Tongue (tissue), 3 donors: ENCODE data around the gene OSTM1. TPM values are rescaled to one million over a fixed set of nuclear protein-coding genes. Genes with fewer than 3 reads are reported as not detected.
"Not testable (repeated sequence)": the region's sequence is repeated elsewhere in the genome, so short reads cannot be mapped to it uniquely, and the experiment has no call there.

Experiments used
- DNase-seq: peaks from one replicate; pipeline ENCODE4 v3.0.0-alpha.2; 2015
- small RNA-seq: library from RNA; depleted of rRNA; stranded (forward); fragments of <200 nt; gene quantifications from one replicate; pipeline ENCODE3, GENCODE V24; 2014; ENCODE audit warnings: low replicate concordance
- total RNA-seq: library from RNA; depleted of rRNA; stranded (reverse); fragments of >200 nt; gene quantifications from one replicate; pipeline ENCODE4 v1.2.3, GENCODE V29; 2014

OSTM1 gene
- total RNA-seq, 1 donor from 2014 or later: 13.1 TPM

DNA sequence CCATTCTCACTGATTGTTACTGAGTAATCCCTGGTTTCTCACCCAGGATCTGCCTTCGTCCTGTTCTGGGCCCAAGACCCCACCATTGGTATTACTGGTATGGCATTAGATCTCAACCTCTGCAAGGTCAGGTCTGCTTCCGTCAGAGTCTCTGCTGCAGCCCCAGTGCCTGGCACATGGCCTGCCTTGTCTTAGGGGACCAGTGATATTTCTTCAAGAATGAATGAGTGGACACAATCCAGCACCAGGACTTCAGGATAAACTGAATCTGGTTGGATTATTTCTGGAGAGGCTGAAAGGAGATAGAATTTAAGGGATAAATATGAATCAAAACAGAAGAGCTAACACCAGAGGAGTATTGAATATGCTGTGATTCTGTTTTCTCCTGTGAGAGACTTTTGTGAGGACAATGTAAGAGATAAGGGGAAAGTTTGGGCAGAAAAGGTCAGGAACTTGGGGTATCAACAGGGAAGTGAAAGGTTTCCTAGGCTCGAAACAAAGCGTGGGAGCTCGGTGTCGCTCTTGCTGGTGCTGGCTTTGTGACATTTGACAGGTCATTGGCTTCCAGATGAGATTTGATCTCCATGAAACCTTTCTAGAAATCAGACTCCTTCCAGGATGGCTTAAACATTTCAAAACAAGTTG, 53.9 kb downstream of the OSTM1 start:
- DNase-seq: no peak

DNA sequence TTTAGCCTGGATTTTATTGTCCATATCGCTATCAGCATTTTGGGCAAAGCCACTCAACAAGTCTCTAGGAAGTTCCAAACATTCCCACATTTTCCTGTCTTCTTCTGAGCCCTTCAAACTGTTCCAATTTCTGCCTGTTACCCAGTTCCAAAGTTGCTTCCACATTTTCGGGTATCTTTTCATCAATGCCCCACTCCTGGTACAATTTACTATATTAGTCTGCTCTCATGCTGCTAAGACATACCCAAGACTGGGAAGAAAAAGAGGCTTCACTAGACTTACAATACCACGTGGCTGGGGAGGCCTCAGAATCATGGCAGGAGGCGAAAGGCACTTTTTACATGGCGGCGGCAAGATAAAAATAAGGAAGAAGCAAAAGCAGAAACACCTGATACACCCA, 58.3 kb downstream of the OSTM1 start:
- DNase-seq: not testable (repeated sequence)

DNA sequence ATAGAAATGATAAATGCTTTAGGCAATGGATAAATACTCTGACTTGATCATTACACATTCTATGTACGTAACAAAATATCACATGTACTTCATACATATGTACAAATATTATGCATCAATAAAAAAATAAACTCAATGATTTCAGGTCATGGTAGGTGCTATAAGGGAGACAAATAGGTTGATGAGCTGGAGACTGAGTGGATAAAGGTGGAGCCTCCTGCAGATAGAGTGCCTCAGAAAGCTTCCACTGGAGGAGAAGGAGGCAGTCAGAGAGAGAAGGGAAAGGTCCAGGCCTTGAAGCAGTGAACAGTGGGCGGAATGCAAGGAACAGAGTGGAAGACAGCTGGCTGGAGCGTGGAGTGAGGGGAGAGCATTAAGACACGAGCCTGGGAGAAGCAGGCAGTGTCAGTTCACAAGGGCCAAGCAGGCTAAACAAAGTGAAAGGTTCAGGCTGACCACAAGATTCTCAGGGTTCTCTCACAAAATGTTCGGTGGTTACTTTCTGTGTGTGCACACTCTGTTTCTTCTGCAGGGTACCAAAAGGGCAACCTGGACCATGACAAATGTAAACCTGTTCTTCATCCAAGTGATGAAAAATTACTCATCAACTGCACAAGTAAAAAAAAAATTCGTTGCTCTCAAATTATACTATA, 60.6 kb downstream of the OSTM1 start:
- no peak for DNase-seq

DNA sequence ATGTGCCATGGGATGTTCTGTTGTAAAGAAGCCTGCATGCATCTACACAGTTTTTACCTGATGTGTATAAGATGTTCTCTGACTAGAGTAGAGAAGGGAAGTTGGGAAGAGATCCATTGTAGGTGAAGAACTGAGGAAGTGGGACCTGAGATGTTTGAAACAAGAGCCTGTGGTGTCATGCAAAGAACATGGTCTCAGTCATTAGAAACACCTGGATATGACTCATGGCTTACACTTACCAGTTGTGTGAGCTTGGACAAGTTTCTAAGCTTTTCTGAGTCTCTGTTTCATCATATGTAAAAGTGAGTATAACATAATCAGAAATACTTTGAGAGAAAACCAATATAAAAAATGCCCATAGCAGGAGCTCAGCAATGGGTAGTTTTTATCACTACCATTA, 64.6 kb downstream of the OSTM1 start:
- DNase-seq: no peak

DNA sequence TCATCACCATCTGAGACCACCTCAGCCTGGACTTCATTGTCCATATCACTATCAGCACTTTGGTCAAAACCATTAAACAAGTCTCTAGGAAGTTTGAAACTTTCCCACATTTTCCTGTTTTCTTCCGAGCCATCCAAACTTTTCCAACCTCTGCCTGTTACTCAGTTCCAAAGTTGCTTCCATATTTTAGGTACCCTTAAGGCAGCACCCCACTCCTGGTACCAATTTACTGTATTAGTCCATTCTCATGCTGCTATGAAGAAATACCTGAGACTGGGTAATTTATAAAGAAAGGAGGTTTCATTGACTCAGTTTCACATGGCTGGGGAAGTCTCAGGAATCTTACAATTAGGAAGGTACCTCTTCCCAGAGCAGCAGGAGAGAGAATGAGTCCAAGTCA, 65.3 kb downstream of the OSTM1 start:
- not testable (repeated sequence) for DNase-seq

DNA sequence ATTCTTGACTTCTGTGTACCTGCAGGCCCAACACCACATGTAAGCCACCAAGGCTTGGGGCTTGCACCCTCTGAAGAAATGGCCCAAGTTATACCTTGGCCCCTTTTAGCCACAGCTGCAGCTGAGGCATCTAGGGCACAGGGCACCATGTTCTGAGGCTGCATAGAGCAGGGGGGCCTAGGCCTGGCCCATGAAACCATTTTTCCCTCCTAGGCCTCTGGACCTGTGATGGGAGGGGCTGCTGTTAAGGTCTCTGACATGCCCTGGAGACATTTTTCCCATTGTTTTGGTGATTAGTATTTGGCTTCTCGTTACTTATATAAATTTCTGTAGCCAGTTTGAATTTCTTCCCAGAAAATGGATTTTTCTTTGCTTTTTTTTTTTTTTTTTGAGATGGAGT, 66.2 kb downstream of the OSTM1 start:
- DNase-seq: no peak

DNA sequence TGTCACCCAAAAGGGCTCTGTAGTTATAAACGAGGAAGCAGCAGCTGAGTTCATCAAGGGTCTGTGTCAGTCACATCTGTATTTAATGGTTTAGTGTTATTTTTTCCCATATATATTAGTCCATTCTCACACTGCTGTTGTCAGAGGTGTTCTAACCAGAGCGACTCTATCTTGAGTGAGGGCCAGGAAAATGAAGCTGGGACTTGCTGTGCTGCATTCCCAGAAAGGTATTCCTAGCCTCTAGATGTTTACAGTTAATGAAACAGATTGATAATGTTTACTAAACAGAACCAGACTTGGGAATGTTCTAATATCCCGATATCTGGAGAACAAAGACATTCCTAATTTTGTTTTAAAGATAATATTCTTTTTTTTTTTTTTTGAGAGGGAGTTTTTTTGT, 68.6 kb downstream of the OSTM1 start:
- DNase-seq: no peak

DNA sequence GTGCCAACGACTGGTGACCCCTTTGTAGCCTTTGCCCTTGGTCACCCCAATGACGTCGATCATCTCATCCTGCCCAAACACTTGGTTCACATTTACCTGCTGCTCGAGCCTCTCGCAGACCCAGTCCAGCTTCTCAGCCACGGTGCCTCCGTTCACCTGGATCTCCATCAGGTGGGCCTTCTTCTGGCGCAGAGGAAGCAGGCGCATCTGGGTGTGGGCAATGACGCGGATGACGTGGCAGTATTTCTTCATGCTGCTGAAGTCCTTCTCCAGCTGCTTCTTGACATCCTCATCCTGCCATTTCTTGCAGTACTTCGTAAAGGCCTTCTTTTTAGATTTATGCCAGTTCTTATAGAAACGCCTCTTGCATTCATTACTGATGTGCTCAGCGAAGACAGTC, 69.7 kb downstream of the OSTM1 start:
- no peak for DNase-seq

DNA sequence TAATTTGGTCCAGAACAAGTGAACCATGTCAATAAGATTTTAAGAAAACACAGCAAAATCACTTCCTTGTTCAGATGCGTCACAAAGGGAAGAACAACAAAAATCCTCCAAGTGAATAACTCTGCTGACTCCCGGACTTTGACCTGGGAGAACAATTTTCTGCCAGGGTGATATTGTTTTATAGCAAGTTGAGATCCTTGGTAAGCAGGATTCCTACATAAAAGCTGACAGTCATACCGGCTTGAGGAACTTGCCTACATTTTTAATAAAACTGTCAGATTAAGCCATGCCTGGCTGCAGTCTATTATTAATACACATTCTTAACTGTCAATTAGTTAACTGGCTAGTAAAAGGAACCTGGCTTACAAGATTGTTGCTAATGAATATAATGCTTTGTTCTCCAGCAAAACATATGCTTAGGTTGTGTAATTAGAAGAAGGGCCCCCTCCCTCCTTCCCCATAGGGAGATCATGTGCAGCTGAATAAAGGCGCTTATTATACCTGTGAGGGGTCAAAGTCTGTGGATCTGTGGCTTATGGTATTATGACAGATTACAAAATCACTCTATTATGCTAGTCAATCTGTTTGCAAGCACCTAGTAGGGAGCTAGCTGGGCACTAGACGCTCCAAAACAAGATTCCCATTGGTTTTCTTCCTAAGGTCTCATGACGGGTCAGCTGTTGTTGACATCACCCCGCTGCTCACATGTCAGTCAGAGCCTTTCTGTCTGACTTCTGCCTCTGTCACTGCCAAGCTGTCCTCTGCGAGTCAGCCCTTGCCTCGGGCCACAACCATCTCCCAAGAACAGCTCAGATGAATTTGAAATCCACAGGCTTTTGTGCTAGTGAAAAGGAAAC, 71.9 kb downstream of the OSTM1 start:
- peak; percentile 56 for DNase-seq

DNA sequence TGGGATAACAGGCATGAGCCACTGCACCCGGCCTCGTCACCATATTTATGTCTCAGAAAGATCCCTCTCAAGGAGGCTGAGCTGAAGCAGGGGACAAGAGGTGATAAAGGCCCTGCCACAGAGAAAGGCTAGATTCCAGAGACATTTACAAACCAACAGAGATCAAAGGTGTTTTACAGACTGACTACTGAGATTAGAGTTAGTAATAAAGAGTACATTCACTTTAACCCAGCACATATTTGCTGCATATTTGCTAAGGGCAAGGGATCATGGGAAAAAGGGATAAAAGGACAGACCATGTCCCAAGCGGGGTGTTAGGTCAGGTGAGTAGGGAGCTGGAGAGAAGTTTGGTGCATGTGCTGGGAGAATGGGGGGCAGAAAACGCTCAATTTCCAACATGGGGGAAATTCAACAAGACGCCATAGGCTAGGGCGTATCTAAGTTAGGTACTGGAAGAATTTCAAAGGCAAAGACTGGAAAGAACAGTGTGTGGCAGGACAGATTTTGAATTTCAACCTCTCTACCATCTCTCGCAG, 72.8 kb downstream of the OSTM1 start:
- no peak for DNase-seq

DNA sequence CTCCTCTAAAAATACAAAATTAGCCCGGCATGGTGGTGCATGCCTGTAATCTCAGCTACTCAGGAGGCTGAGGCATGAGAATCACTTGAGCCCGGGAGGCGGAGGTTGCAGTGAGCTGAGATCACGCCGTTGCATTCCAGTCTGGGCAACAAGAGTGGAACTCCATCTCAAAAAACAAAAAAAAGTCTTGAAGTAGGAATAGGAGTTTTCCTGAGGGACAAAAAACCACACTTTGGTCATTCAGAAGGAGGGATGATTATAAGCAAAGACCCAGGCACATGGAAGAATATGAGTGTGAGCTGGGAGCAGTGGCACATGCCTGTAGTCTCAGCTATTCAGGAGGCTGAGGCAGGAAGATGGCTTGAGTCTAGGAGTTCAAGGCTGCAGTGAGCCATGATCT, 74.3 kb downstream of the OSTM1 start:
- not testable (repeated sequence) for DNase-seq

DNA sequence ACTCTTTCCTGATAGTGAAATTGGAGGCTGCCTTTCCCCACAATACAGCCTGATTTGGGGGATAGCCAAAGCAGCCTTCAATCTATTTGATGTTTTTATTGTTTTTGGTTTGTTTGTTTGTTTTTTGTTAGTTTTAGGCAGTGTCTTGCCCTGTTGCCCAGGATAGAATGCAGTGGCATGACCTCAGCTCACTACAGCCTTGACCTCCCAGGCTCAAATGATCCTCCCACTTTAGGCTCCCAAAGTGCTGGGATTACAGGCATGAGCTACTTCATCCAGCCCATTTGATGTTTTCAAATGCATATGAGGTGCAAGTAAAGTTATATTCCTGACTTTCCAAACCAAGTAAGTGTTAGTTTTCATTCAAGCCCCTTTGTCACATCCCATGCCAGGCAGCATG, 75.2 kb downstream of the OSTM1 start:
- no peak for DNase-seq

DNA sequence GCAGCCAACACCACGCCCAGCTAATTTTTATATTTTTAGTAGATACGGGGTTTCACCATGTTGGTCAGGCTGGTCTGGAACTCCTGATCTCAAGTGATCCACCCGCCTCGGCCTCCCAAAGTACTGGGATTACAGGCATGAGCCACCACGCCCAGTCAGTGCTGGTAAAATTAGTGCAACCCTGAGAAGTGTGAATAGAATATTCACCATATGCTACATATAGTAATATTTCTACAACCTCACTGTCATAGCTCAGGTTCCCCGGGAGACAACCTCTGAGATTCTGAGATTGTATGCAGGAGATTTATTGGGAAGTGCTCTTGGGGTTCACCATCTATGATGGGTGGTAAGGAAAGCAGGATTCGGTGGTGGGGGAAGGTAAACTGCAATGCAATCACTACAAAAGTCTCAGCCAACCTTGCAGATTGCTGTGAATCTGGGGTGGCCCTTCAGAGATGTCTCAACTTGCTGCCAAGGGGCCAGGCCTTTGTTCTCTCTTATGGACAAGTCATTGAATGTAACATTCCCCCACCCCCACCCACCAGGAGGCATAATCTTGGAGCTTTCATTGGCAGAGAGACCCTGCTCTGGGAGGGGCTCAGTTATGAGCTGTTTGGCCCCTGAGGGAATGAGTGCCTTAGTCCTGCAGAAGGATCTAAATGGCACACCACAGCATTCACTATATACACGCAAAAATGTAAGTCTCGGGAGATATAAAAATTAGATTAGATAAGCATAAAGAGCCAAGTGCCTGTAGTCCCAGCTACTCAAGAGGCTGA, 82.6 kb downstream of the OSTM1 start:
- no peak for DNase-seq

Small RNAs within 50 kb of the gene (small RNA-seq; reads per million reads assigned to genes)
- not detected for gene RF00019

Other genes starting within 250 kb of the OSTM1 start
- gene SEC63, start 116.5 kb downstream of the OSTM1 start, total RNA-seq: 60.0 TPM
- not detected for gene NR2E1, start 91.3 kb upstream of the OSTM1 start, total RNA-seq
- 175 TPM for gene SNX3, start 186.3 kb upstream of the OSTM1 start, total RNA-seq
- gene AFG1L, start 220.3 kb upstream of the OSTM1 start, total RNA-seq: 5.2 TPM